PC-9 (cell line): ENCODE results near the gene COX5A. TPM values are rescaled to one million over a fixed set of nuclear protein-coding genes. Genes with fewer than 3 reads are reported as not detected.

Experiments
- BruUV-seq: library from RNA; stranded (reverse); fragments of 400-500 nt; replicated peaks from 2 replicates; lab custom pipeline; 2021; lab: Mats Ljungman, UMichigan
- CTCF ChIA-PET: fragments of 300-600 bp; sonication (Branson Sonifier 250); formaldehyde crosslinking; loops from one replicate; lab custom pipeline; 2022; ENCODE audit warnings: antibody characterized with exemption; lab: Charles Lee
- POLR2A ChIA-PET: fragments of 300-600 bp; sonication (Branson Sonifier 250); formaldehyde crosslinking; loops from one replicate; lab custom pipeline; 2022; ENCODE audit warnings: antibody characterized with exemption; ENCODE audit not compliant: unreplicated experiment; lab: Charles Lee
- DNase-seq, 2 experiments: peaks; one replicate each; pipeline versions ENCODE4 v3.0.0 to v3.0.0-alpha.2; 2015 to 2022; ENCODE audit warnings: mixed read lengths in 1 of 2
- H2AFZ ChIP-seq: fragments of 200-600 bp; sonication (generic); 2 replicates; pipeline ENCODE4 v1.8.1; 2017; ENCODE audit warnings: antibody characterized with exemption
- H3F3A ChIP-seq: fragments of 200-600 bp; sonication (generic); 2 replicates; pipeline ENCODE4 v1.8.1; 2017; ENCODE audit warnings: antibody characterized with exemption, mild to moderate bottlenecking, low read depth; ENCODE audit not compliant: insufficient read depth
- H3K27ac ChIP-seq: fragments of 200-600 bp; sonication (generic); 2 replicates; pipeline ENCODE4 v1.6.1; 2016; ENCODE audit warnings: mixed run types
- H3K27me3 ChIP-seq: fragments of 200-600 bp; sonication (generic); 2 replicates; pipeline ENCODE4 v1.6.1; 2016; ENCODE audit warnings: low read depth, mixed run types; ENCODE audit not compliant: insufficient read depth
- H3K36me3 ChIP-seq: fragments of 200-600 bp; sonication (generic); 2 replicates; pipeline ENCODE4 v1.6.1; 2016; ENCODE audit warnings: low read depth, mixed run types
- H3K4me1 ChIP-seq: fragments of 200-600 bp; sonication (generic); replicated peaks from 2 replicates; pipeline ENCODE4 v1.6.1; 2016; ENCODE audit warnings: mixed run types; ENCODE audit not compliant: insufficient read depth
- H3K4me2 ChIP-seq: fragments of 200-600 bp; sonication (generic); 2 replicates; pipeline ENCODE4 v1.6.1; 2017; ENCODE audit warnings: mixed run types
- H3K4me3 ChIP-seq: fragments of 200-600 bp; sonication (generic); 2 replicates; pipeline ENCODE4 v1.6.1; 2016; ENCODE audit warnings: mixed run types
- H3K79me2 ChIP-seq: fragments of 200-600 bp; sonication (generic); 2 replicates; pipeline ENCODE4 v1.6.1; 2017; ENCODE audit warnings: low read depth, mixed run types
- H3K9me2 ChIP-seq: fragments of 200-600 bp; sonication (generic); 2 replicates; pipeline ENCODE4 v1.8.1; 2017; ENCODE audit warnings: mild to moderate bottlenecking; ENCODE audit not compliant: insufficient read depth
- H3K9me3 ChIP-seq: fragments of 200-600 bp; sonication (generic); 2 replicates; pipeline ENCODE4 v1.8.1; 2016; ENCODE audit warnings: low read depth; ENCODE audit not compliant: insufficient read depth
- H4K20me1 ChIP-seq: fragments of 200-600 bp; sonication (generic); 2 replicates; pipeline ENCODE4 v1.8.1; 2017; ENCODE audit not compliant: insufficient read depth
- CTCF ChIP-seq: fragments of 200-600 bp; sonication (generic); conservative IDR thresholded peaks from 2 replicates; pipeline ENCODE4 v1.6.1; 2017; ENCODE audit warnings: mixed run types, antibody characterized with exemption, mild to moderate bottlenecking, moderate library complexity
- EZH2 ChIP-seq: fragments of 200-600 bp; sonication (generic); IDR thresholded peaks from 2 replicates; pipeline ENCODE4 v1.8.0; 2017; ENCODE audit warnings: antibody characterized with exemption, low read depth
- intact Hi-C: fragments of 100-400 bp; cut with micrococcal nuclease; formaldehyde crosslinking; loops from one replicate; pipeline ENCODE4 v1.10.0; 2022; ENCODE audit not compliant: unreplicated experiment
- total RNA-seq: library from RNA; stranded (reverse); gene quantifications from 2 replicates; pipeline ENCODE4 v1.2.3, GENCODE V29; 2021

COX5A gene
- total RNA-seq, 1 experiment from 2014 or later = 247 TPM

GRCh38 chr15:74872702-74873035 lies 65.2 kb downstream of the COX5A start:
- DNase-seq = no peak
- Histone ChIP-seq H3K9me3 (no peaks in the 10 kb centered on the region), H3K4me3 (peak overlapping the region; percentile 98), H3K4me2 (peak overlapping the region; percentile 85), H3K27ac (peak overlapping the region; percentile 83), H3K36me3 (no peaks in the 10 kb centered on the region), H3K9me2 (no peaks in the 10 kb centered on the region), H3K27me3 (no peaks in the 10 kb centered on the region), H4K20me1 (peaks cover 29% of the 10 kb centered on the region), H3K79me2 (peaks cover 52% of the 10 kb centered on the region), H2AFZ (peak overlapping the region; percentile 87), H3K4me1 (peaks cover 45% of the 10 kb centered on the region), H3F3A (peaks cover 27% of the 10 kb centered on the region; the same call in 1 of the 2 replicates)
- intact Hi-C loops = no loop called here
- no TSS peak for BruUV-seq
- TF ChIP-seq EZH2 (no peak), CTCF (no peak)
- ChIA-PET POLR2A (no interaction called here), CTCF (no interaction called here)

- TF ChIP-seq CTCF (no peak), EZH2 (no peak)
- BruUV-seq = no TSS peak
- Histone ChIP-seq H4K20me1 (peaks cover 41% of the 10 kb centered on the region), H3K27ac (peak overlapping the region; percentile 21), H3K4me1 (peaks cover 59% of the 10 kb centered on the region), H3K79me2 (peaks cover 63% of the 10 kb centered on the region), H3K4me2 (peak overlapping the region; percentile 85), H3K4me3 (no peak overlapping the region), H3K9me3 (no peaks in the 10 kb centered on the region), H3K27me3 (no peaks in the 10 kb centered on the region), H3F3A (peaks cover 33% of the 10 kb centered on the region; the same call in 1 of the 2 replicates), H3K36me3 (no peaks in the 10 kb centered on the region), H2AFZ (no peak overlapping the region), H3K9me2 (no peaks in the 10 kb centered on the region)
- ChIA-PET POLR2A (interaction anchor here (0.6 to 0.7 kb wide), 4 partner anchors 31 to 145 kb away, joined by 3 to 7 read pairs (median 4); partner anchors contain the start of gene FAM219B), CTCF (interaction anchor here (0.6 to 0.7 kb wide), 4 partner anchors 23 to 92 kb away, joined by 3 to 4 read pairs (median 3); no protein-coding TSS in a partner anchor)
- intact Hi-C loops = no loop called here
- DNase-seq = peak in 1 of 2 experiments; percentile 91
Observed at GRCh38 chr15:74870436-74871215, 67.2 kb downstream of the COX5A start.

Other genes with a start within 250 kb of the COX5A start
- 43.3 and 46.3 TPM in 2 replicates for gene EDC3, start 242.0 kb downstream of the COX5A start, total RNA-seq
- 0.33 and 0.39 TPM in 2 replicates for gene CYP1A1, start 212.5 kb downstream of the COX5A start, total RNA-seq
- gene CYP1A2, start 189.2 kb downstream of the COX5A start, total RNA-seq = not detected in 2 replicates
- gene CSK, start 156.0 kb downstream of the COX5A start, total RNA-seq = 78.3 TPM in 2 replicates
- gene LMAN1L, start 125.2 kb downstream of the COX5A start, total RNA-seq = not detected in 2 replicates
- not detected in 2 replicates for gene CPLX3, start 111.4 kb downstream of the COX5A start, total RNA-seq
- 30.2 and 46.6 TPM in 2 replicates for gene ULK3, start 94.9 kb downstream of the COX5A start, total RNA-seq
- gene SCAMP2, start 64.7 kb downstream of the COX5A start, total RNA-seq = 84.6 and 87.4 TPM in 2 replicates
- 22.5 and 23.0 TPM in 2 replicates for gene MPI, start 48.0 kb downstream of the COX5A start, total RNA-seq
- gene FAM219B, start 31.2 kb downstream of the COX5A start, total RNA-seq = 41.8 and 45.5 TPM in 2 replicates
- 14.9 and 19.6 TPM in 2 replicates for gene RPP25, start 18.7 kb upstream of the COX5A start, total RNA-seq
- 17.9 and 19.7 TPM in 2 replicates for gene SCAMP5, start 57.5 kb upstream of the COX5A start, total RNA-seq
- 23.7 and 24.4 TPM in 2 replicates for gene PPCDC, start 85.5 kb upstream of the COX5A start, total RNA-seq